Sigmoid colon (tissue), 7 donors: ENCODE data around the gene NSG2. TPM values are rescaled to one million over a fixed set of nuclear protein-coding genes. Genes with fewer than 3 reads are reported as not detected.

Source experiments
- DNase-seq: peaks from one replicate; pipeline ENCODE4 v3.0.0-alpha.2; 2019
- H3K27ac ChIP-seq, 4 donors: fragments of 200-600 bp; sonication (generic); one replicate each; pipeline ENCODE4 v1.5.1; 2016 to 2019; ENCODE audit warnings: mild to moderate bottlenecking in 1 of 4
- H3K27me3 ChIP-seq, 3 donors: fragments of 200-600 bp; sonication (generic); one replicate each; pipeline ENCODE4 v1.5.1; 2019; ENCODE audit warnings: mild to moderate bottlenecking in 1 of 3
- H3K36me3 ChIP-seq, 4 donors: fragments of 200-600 bp; sonication (generic); one replicate each; pipeline ENCODE4 v1.5.1; 2016 to 2019
- H3K4me1 ChIP-seq, 4 donors: fragments of 200-600 bp; sonication (generic); one replicate each; pipeline ENCODE4 v1.5.1; 2017 to 2019
- H3K4me3 ChIP-seq, 4 donors: fragments of 200-600 bp; sonication (generic); one replicate each; pipeline ENCODE4 v1.5.1; 2017 to 2019; ENCODE audit warnings: mild to moderate bottlenecking in 2 of 4, moderate library complexity in 1 of 4
- H3K9me3 ChIP-seq, 4 donors: fragments of 200-600 bp in 3 of 4; sonication (generic) in 3 of 4; one replicate each; pipeline versions ENCODE4 v1.5.1 to v1.6.1; 2013 to 2019
- EP300 ChIP-seq, 4 donors: sonication (generic); formaldehyde crosslinking; IDR thresholded peaks; one replicate each; pipeline ENCODE4 v1.6.1; 2017; ENCODE audit warnings: antibody characterized with exemption in 4 of 4
- POLR2A ChIP-seq, 2 donors: fragments of 450-650 bp; IDR thresholded peaks; one replicate each; pipeline ENCODE4 v1.6.1; 2016; ENCODE audit warnings: antibody characterized with exemption in 2 of 2, mild to moderate bottlenecking in 2 of 2, moderate library complexity in 2 of 2
- POLR2AphosphoS5 ChIP-seq, 4 donors: sonication (generic); formaldehyde crosslinking; IDR thresholded peaks; one replicate each; pipeline ENCODE4 v1.6.1; 2017; ENCODE audit warnings: antibody characterized with exemption in 4 of 4
- WGBS, 2 donors: extraction: QIAGEN DNeasy Blood & Tissue Kit; methylation state at CpG; one replicate each; pipeline ENCODE4 v1.1.7; 2013; 5-methylcytosine and 5-hydroxymethylcytosine counted together
- intact Hi-C: fragments of 100-400 bp; cut with DNase I; formaldehyde crosslinking; loops from one replicate; pipeline ENCODE4 v1.15.1; 2023
- polyA plus RNA-seq, 3 donors: library from polyadenylated mRNA; stranded (reverse); fragments of 200-250 nt; gene quantifications; one replicate each; pipeline ENCODE4 v1.2.3, GENCODE V29; 2013
- total RNA-seq, 4 donors: library from RNA; depleted of rRNA; stranded (reverse); fragments of >200 nt; gene quantifications; one replicate each; pipeline ENCODE4 v1.1.0, GENCODE V29; 2016
- TF ChIP-seq, protein P1 (sequence below), 4 experiments: fragments of 450-650 bp in 3 of 4; fragments of 200-600 bp in 1 of 4; IDR thresholded peaks; one replicate each; pipeline ENCODE4 v1.5.1; 2016 to 2019; ENCODE audit warnings: antibody characterized with exemption in 4 of 4, mild to moderate bottlenecking in 3 of 4, moderate library complexity in 2 of 4
- donor health status: healthy with polysubstance abuse.
- donor health status: Bipolar disorder and iron deficiency.
- donor health status: healthy.

Gene NSG2
- total and polyA plus RNA-seq, 7 donors = 4.7 to 10.0 (median 4.9) TPM; not detected in 2

DNA sequence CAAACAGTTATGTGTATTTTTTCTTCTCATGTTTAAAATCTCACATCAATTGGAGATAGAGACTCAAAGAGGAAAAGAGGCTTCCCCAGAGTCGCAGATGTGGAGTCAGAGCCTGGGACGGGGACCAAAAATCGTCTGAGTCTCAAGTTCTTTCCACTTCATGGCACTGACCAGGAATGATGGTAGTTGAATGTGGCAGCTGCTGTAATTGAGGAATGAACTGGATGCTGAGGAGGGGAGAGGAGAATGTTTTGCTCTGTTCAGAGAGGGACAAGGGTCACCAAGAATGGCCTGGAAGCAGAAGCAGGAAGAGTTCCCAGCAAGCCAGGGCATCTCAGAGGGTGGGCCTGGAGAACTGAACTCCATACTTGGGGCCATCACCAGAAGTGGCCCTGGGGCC, 103.9 kb downstream of the NSG2 start:
- TF ChIP-seq POLR2A (IDR thresholded peaks at IDR 0.05) = no peak
- no peak for TF ChIP-seq POLR2AphosphoS5 (IDR thresholded peaks at IDR 0.05)
- TF ChIP-seq, protein P1, sequence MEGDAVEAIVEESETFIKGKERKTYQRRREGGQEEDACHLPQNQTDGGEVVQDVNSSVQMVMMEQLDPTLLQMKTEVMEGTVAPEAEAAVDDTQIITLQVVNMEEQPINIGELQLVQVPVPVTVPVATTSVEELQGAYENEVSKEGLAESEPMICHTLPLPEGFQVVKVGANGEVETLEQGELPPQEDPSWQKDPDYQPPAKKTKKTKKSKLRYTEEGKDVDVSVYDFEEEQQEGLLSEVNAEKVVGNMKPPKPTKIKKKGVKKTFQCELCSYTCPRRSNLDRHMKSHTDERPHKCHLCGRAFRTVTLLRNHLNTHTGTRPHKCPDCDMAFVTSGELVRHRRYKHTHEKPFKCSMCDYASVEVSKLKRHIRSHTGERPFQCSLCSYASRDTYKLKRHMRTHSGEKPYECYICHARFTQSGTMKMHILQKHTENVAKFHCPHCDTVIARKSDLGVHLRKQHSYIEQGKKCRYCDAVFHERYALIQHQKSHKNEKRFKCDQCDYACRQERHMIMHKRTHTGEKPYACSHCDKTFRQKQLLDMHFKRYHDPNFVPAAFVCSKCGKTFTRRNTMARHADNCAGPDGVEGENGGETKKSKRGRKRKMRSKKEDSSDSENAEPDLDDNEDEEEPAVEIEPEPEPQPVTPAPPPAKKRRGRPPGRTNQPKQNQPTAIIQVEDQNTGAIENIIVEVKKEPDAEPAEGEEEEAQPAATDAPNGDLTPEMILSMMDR (IDR thresholded peaks at IDR 0.05) = no peak
- no peak for TF ChIP-seq EP300 (IDR thresholded peaks at IDR 0.05)
- Histone ChIP-seq H3K27me3 (no peaks in the 10 kb centered on the region), H3K4me3 (no peak overlapping the region), H3K36me3 (no peaks in the 10 kb centered on the region), H3K27ac (no peak overlapping the region), H3K9me3 (no peaks in the 10 kb centered on the region), H3K4me1 (no peaks in the 10 kb centered on the region)
- 69 to 79% methylated on average over 3 of the region's 3 CpGs for WGBS, 2 donors
- intact Hi-C loops = no loop called here
- DNase-seq = no peak

GRCh38 chr5:174149989-174150388, 104.5 kb downstream of the NSG2 start:
- DNase-seq = no peak
- 82 to 83% methylated on average over 6 of the region's 6 CpGs for WGBS, 2 donors
- intact Hi-C loops = no loop called here
- H3K9me3 ChIP-seq = no peaks in the 10 kb centered on the region
- H3K36me3 ChIP-seq = no peaks in the 10 kb centered on the region
- no peaks in the 10 kb centered on the region for H3K4me1 ChIP-seq
- H3K27ac ChIP-seq = no peak overlapping the region
- no peak for TF ChIP-seq EP300 (IDR thresholded peaks at IDR 0.05)
- TF ChIP-seq, protein P1 (IDR thresholded peaks at IDR 0.05) = no peak
- no peak for TF ChIP-seq POLR2AphosphoS5 (IDR thresholded peaks at IDR 0.05)
- TF ChIP-seq POLR2A (IDR thresholded peaks at IDR 0.05) = no peak
- no peaks in the 10 kb centered on the region for H3K27me3 ChIP-seq
- no peak overlapping the region for H3K4me3 ChIP-seq

DNA sequence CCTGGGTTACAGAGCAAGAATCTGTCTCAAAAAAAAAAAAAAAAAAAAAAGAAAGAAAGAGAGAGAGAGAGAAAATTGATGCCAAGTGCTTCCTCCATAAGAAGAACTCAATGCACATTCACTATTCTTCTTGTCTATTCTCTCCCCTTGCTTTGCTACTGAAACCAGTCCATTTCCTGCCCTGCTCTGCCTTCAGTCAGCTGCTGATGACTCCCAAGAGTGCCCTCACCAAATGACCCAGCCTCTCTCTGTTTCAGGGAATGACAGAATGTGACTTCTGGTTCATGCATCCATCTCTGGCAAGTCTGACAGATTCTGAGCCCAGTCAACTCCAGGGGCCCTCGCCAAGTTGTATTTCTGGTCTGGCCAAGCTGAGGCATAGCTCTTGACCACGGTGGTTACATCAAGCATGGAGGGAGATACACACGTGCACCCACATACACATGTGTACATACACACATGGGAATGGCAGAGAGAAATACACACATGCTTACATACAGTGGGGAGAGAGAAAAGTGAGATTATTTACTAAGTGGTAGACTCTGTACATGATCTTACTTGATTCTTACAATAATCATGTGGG, 106.2 kb downstream of the NSG2 start:
- TF ChIP-seq POLR2A (IDR thresholded peaks at IDR 0.05) (no peak), EP300 (IDR thresholded peaks at IDR 0.05) (no peak), POLR2AphosphoS5 (IDR thresholded peaks at IDR 0.05) (no peak)
- TF ChIP-seq, protein P1 (IDR thresholded peaks at IDR 0.05) = no peak
- intact Hi-C loops = no loop called here
- 62 to 65% methylated on average over 3 of the region's 3 CpGs for whole genome bisulfite sequencing, 2 donors

GRCh38 chr5:174154559-174154958, 109.1 kb downstream of the NSG2 start:
- Histone ChIP-seq H3K9me3 (no peaks in the 10 kb centered on the region), H3K4me1 (no peaks in the 10 kb centered on the region), H3K36me3 (no peaks in the 10 kb centered on the region), H3K27ac (no peak overlapping the region), H3K4me3 (no peak overlapping the region), H3K27me3 (no peaks in the 10 kb centered on the region)
- intact Hi-C loops = no loop called here
- TF ChIP-seq EP300 (IDR thresholded peaks at IDR 0.05) = no peak
- TF ChIP-seq, protein P1 (IDR thresholded peaks at IDR 0.05) = no peak
- no peak for TF ChIP-seq POLR2A (IDR thresholded peaks at IDR 0.05)
- TF ChIP-seq POLR2AphosphoS5 (IDR thresholded peaks at IDR 0.05) = no peak
- DNase-seq = no peak
- 54 to 64% methylated on average over 1 of the region's 1 CpG for WGBS, 2 donors

More for the DNA sequence above, 106.2 kb downstream of the NSG2 start:
- Histone ChIP-seq H3K27ac (no peak overlapping the region), H3K9me3 (no peaks in the 10 kb centered on the region), H3K36me3 (no peaks in the 10 kb centered on the region), H3K4me3 (no peak overlapping the region), H3K27me3 (no peaks in the 10 kb centered on the region), H3K4me1 (no peaks in the 10 kb centered on the region)
- DNase-seq = no peak

GRCh38 chr5:174155281-174155680, 109.8 kb downstream of the NSG2 start:
- H3K4me3 ChIP-seq = no peak overlapping the region
- intact Hi-C loops = no loop called here
- no peaks in the 10 kb centered on the region for H3K4me1 ChIP-seq
- 90 to 92% methylated on average over 1 of the region's 1 CpG for WGBS, 2 donors
- no peak for TF ChIP-seq EP300 (IDR thresholded peaks at IDR 0.05)
- no peak for TF ChIP-seq POLR2AphosphoS5 (IDR thresholded peaks at IDR 0.05)
- TF ChIP-seq POLR2A (IDR thresholded peaks at IDR 0.05) = no peak
- TF ChIP-seq, protein P1 (IDR thresholded peaks at IDR 0.05) = no peak
- no peak for DNase-seq
- no peak overlapping the region for H3K27ac ChIP-seq
- no peaks in the 10 kb centered on the region for H3K9me3 ChIP-seq
- H3K27me3 ChIP-seq = no peaks in the 10 kb centered on the region
- no peaks in the 10 kb centered on the region for H3K36me3 ChIP-seq
